ENCODE results near the gene ATG2B. TPM values are rescaled to one million over a fixed set of nuclear protein-coding genes. Genes with fewer than 3 reads are reported as not detected.

ATG2B gene
- total RNA-seq, 4 donors from 2014 or later = 28.4 to 55.1 (median 40.0) TPM

DNA sequence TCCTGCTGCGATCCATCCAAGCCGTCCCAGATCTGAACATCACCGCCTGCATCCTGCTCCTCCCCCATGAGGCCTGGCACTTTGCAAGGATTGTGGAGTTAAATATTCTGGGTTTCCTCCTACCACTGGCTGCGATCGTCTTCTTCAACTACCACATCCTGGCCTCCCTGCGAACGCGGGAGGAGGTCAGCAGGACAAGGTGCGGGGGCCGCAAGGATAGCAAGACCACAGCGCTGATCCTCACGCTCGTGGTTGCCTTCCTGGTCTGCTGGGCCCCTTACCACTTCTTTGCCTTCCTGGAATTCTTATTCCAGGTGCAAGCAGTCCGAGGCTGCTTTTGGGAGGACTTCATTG is 99.0 kb downstream of the ATG2B start:
- WGBS, 2 donors = 94 to 97% methylated on average over 14 of the region's 14 CpGs
- no peaks in the 10 kb centered on the region for H3K36me3 ChIP-seq
- DNase-seq = no peak
- TF ChIP-seq, protein P1, sequence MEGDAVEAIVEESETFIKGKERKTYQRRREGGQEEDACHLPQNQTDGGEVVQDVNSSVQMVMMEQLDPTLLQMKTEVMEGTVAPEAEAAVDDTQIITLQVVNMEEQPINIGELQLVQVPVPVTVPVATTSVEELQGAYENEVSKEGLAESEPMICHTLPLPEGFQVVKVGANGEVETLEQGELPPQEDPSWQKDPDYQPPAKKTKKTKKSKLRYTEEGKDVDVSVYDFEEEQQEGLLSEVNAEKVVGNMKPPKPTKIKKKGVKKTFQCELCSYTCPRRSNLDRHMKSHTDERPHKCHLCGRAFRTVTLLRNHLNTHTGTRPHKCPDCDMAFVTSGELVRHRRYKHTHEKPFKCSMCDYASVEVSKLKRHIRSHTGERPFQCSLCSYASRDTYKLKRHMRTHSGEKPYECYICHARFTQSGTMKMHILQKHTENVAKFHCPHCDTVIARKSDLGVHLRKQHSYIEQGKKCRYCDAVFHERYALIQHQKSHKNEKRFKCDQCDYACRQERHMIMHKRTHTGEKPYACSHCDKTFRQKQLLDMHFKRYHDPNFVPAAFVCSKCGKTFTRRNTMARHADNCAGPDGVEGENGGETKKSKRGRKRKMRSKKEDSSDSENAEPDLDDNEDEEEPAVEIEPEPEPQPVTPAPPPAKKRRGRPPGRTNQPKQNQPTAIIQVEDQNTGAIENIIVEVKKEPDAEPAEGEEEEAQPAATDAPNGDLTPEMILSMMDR (IDR thresholded peaks at IDR 0.05) = no peak
- no peak for TF ChIP-seq POLR2A (IDR thresholded peaks at IDR 0.05)
- H3K4me1 ChIP-seq = peaks cover 0 to 5% of the 10 kb centered on the region in 2 donors
- intact Hi-C loops (cut with DNase I) = no loop called here
- H3K4me3 ChIP-seq (replicated peaks in 1 of 3) = no peak overlapping the region
- H3K27ac ChIP-seq = no peak overlapping the region
- H3K27me3 ChIP-seq = no peaks in the 10 kb centered on the region
- H3K9me3 ChIP-seq = no peaks in the 10 kb centered on the region

DNA sequence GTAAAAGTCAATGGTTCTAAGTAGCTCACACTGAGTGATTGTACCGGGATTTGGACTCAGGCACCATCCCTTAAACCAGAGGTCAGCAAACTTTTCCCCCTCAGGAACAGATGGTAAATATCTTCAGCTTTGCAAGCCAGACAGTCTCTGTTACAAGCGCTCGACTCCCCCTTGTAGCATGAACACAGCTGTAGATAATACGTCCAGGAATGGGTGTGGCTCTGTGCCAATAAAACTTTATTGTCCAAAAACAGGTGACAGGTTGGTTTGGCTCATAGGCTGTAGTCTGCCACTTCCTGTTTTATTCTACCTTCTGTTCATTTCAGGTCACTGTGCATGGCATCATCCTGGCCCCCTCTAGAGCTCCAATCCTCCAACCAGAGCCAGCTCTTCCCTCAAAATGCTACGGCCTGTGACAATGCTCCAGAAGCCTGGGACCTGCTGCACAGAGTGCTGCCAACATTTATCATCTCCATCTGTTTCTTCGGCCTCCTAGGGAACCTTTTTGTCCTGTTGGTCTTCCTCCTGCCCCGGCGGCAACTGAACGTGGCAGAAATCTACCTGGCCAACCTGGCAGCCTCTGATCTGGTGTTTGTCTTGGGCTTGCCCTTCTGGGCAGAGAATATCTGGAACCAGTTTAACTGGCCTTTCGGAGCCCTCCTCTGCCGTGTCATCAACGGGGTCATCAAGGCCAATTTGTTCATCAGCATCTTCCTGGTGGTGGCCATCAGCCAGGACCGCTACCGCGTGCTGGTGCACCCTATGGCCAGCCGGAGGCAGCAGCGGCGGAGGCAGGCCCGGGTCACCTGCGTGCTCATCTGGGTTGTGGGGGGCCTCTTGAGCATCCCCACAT is 99.6 kb downstream of the ATG2B start:
- no peaks in the 10 kb centered on the region for H3K36me3 ChIP-seq
- TF ChIP-seq POLR2A (IDR thresholded peaks at IDR 0.05) = no peak
- TF ChIP-seq, protein P1 (IDR thresholded peaks at IDR 0.05) = no peak
- no peaks in the 10 kb centered on the region for H3K9me3 ChIP-seq
- no peak for DNase-seq
- H3K27me3 ChIP-seq = no peaks in the 10 kb centered on the region
- peaks cover 0 to 5% of the 10 kb centered on the region in 2 donors for H3K4me1 ChIP-seq
- intact Hi-C loops (cut with DNase I) = no loop called here
- H3K27ac ChIP-seq = no peak overlapping the region
- 78 to 91% methylated on average over 12 to 20 of the region's 20 CpGs for WGBS, 2 donors
- H3K4me3 ChIP-seq (replicated peaks in 1 of 3) = no peak overlapping the region

DNA sequence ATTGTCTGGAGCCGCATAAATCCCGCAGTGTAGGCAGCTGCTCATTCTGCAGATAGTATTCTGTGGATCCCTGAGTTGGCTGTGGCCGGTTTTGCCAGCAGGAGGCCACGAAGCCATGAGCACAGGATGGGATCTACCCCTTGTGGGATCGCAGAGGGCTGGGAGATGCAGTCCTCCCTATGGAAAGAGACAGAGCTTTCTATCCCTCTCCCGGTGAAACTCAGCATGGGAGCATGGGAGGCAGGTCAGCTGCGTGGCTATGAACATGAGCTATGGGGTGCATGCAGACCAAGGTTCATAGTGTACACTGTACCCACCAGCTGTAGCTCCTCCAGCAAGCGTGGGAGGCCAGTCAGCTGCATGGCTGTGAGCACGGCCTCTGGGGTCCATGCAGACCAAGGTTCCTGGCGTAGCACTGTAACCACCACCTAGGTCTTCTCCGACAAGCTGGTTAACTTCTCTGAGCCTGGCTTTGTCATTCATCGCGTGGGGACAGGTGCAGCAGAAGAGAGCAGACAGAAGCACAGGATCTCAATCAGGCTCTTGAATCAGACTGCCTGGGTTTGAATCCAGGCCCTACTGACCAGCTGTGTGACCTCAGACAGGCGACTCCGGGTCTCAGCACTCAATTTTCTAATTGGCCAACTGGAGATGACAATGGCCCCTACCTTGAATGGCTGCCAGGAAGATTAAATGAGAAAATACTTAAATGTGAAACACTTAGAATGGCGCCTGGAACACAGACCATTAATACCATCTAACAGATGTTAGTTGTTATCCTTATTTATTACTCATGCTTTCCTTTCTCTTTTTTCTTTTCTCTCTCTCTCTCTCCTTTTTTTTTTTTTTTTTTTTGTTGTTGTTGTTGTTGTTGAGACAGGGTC is 101.1 kb downstream of the ATG2B start:
- intact Hi-C loops (cut with DNase I) = no loop called here
- Histone ChIP-seq H3K4me3 (replicated peaks in 1 of 3) (no peak overlapping the region), H3K36me3 (no peaks in the 10 kb centered on the region), H3K9me3 (no peaks in the 10 kb centered on the region), H3K4me1 (no peaks in the 10 kb centered on the region), H3K27ac (no peak overlapping the region), H3K27me3 (no peaks in the 10 kb centered on the region)
- 86 to 90% methylated on average over 12 to 14 of the region's 16 CpGs for WGBS, 2 donors
- DNase-seq = no peak
- TF ChIP-seq, protein P1 (IDR thresholded peaks at IDR 0.05) = no peak
- no peak for TF ChIP-seq POLR2A (IDR thresholded peaks at IDR 0.05)

DNA sequence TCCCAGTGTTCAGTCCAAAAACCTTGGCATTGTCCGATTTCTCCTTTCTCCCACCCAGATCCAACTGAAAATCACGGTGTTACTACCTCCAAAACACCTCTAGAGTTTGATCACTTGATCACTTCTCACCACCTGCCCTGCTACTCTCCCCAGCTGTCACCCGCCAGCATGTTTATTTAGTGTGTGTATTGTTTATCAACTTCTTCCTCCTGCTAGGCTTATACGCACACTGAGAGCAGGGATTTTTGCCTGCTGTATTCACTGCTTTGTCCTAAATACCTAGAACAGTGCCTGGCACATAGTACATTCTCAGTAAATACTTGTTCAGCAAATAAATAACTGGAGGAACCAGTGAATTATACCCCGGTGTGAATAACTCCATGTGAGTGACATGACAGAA is 102.1 kb downstream of the ATG2B start:
- H3K4me1 ChIP-seq = no peaks in the 10 kb centered on the region
- no peak overlapping the region for H3K4me3 ChIP-seq (replicated peaks in 1 of 3)
- H3K36me3 ChIP-seq = no peaks in the 10 kb centered on the region
- no peaks in the 10 kb centered on the region for H3K27me3 ChIP-seq
- no peak overlapping the region for H3K27ac ChIP-seq
- 72 to 82% methylated on average over 5 of the region's 5 CpGs for WGBS, 2 donors
- DNase-seq = no peak
- intact Hi-C loops (cut with DNase I) = no loop called here
- TF ChIP-seq, protein P1 (IDR thresholded peaks at IDR 0.05) = no peak
- TF ChIP-seq POLR2A (IDR thresholded peaks at IDR 0.05) = no peak
- no peaks in the 10 kb centered on the region for H3K9me3 ChIP-seq

Data from thyroid gland (tissue), 4 donors.